Activated CD4-positive, alpha-beta T cell treated with anti-CD3 and anti-CD28 coated beads for 36 hours (primary cell): Measurements from ENCODE around the gene NPAS3. TPM values are rescaled to one million over a fixed set of nuclear protein-coding genes. Genes with fewer than 3 reads are reported as not detected.

Source experiments
- ATAC-seq: fragments of 200-7000 bp; cut with Tn5 transposase; one replicate; pipeline ENCODE4 v1.10.0; 2021; ENCODE audit warnings: mild to moderate bottlenecking, moderate library complexity
- CTCF ChIA-PET: fragments of 350-600 bp; sonication (Branson Sonifier 250); formaldehyde crosslinking; loops from one replicate; lab custom pipeline; 2021; ENCODE audit warnings: antibody characterized with exemption; lab: Charles Lee
- POLR2A ChIA-PET: fragments of 350-600 bp; sonication (Branson Sonifier 250); formaldehyde crosslinking; loops from one replicate; lab custom pipeline; 2021; ENCODE audit warnings: antibody characterized with exemption, inconsistent platforms; lab: Charles Lee
- DNase-seq: peaks from one replicate; pipeline ENCODE4 v3.0.0-alpha.2; 2020
- H3K27ac Mint-ChIP-seq: one replicate; pipeline ENCODE4 v1.8.0; 2021; ENCODE audit warnings: mixed read lengths
- H3K27me3 Mint-ChIP-seq: one replicate; pipeline ENCODE4 v1.8.0; 2021; ENCODE audit warnings: mixed read lengths
- H3K36me3 Mint-ChIP-seq: one replicate; pipeline ENCODE4 v1.8.0; 2021; ENCODE audit warnings: low read depth, mixed read lengths
- H3K4me1 Mint-ChIP-seq: one replicate; pipeline ENCODE4 v1.8.0; 2021; ENCODE audit warnings: mixed read lengths
- H3K4me3 Mint-ChIP-seq: one replicate; pipeline ENCODE4 v1.8.0; 2021; ENCODE audit warnings: mild to moderate bottlenecking, moderate library complexity, mixed read lengths
- H3K9me3 Mint-ChIP-seq: one replicate; pipeline ENCODE4 v1.8.0; 2021; ENCODE audit warnings: low read depth, mixed read lengths
- intact Hi-C, 2 experiments: fragments of 100-400 bp; cut with DNase I in 1 of 2; cut with micrococcal nuclease in 1 of 2; formaldehyde crosslinking; loops; one replicate each; pipeline versions ENCODE4 v1.14.2 to v1.15.1; 2022 to 2024; cut with DNase I, micrococcal nuclease
- total RNA-seq, 2 experiments: library from RNA; stranded (reverse); gene quantifications; one replicate each; pipeline ENCODE4 v1.2.3, GENCODE V29; 2021

The NPAS3 gene
- total RNA-seq, 2 experiments from 2014 or later, result not detected

- ChIA-PET POLR2A (no interaction called here), CTCF (interaction anchor here (1.0 to 1.3 kb wide), 2 partner anchors 9 to 21 kb away, joined by 3 to 6 read pairs; no protein-coding TSS in a partner anchor)
- ATAC-seq (no peak), DNase-seq (no peak)
- no peaks in the 10 kb centered on the region for H3K36me3 Mint-ChIP-seq
- no peaks in the 10 kb centered on the region for H3K4me1 Mint-ChIP-seq
- intact Hi-C loops, result no loop called here
- H3K27ac Mint-ChIP-seq, result no peak overlapping the region
- no peak overlapping the region for H3K4me3 Mint-ChIP-seq
- H3K27me3 Mint-ChIP-seq, result peaks cover 7% of the 10 kb centered on the region
- no peaks in the 10 kb centered on the region for H3K9me3 Mint-ChIP-seq
Measured at GRCh38 chr14:33768458-33768830, 829.8 kb downstream of the NPAS3 start.

GRCh38 chr14:33773205-33774030 is 834.7 kb downstream of the NPAS3 start:
- Mint-ChIP-seq H3K27me3 (peaks cover 7% of the 10 kb centered on the region), H3K4me3 (no peak overlapping the region), H3K9me3 (no peaks in the 10 kb centered on the region), H3K36me3 (no peaks in the 10 kb centered on the region), H3K27ac (no peak overlapping the region), H3K4me1 (no peaks in the 10 kb centered on the region)
- ChIA-PET CTCF (interaction anchor here (0.9 kb wide), 1 partner anchor 552 kb away, joined by 3 read pairs; no protein-coding TSS in a partner anchor), POLR2A (interaction anchor here (0.6 kb wide), 1 partner anchor 324 kb away, joined by 3 read pairs; no protein-coding TSS in a partner anchor)
- DNase-seq, result no peak
- ATAC-seq, result no peak
- intact Hi-C loops, result no loop called here

DNA sequence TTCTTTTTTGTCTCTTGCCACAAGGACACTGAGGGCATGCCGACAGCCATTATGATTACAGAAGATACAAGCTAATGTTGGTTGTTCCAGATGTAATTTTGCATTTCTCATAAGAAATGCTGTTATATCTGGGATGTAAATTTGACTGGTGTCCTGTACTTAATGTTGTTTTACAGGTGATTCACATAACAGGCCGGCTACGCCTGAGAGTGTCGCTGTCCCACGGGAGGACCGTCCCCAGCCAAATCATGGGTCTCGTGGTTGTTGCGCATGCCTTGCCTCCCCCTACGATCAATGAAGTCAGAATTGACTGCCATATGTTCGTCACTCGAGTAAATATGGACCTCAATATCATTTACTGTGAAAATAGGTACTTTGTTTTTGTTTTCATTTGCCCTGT is 835.5 kb downstream of the NPAS3 start:
- Mint-ChIP-seq H3K27me3 (peaks cover 6% of the 10 kb centered on the region), H3K36me3 (no peaks in the 10 kb centered on the region), H3K9me3 (no peaks in the 10 kb centered on the region), H3K4me3 (no peak overlapping the region), H3K27ac (no peak overlapping the region), H3K4me1 (no peaks in the 10 kb centered on the region)
- CTCF ChIA-PET, result no interaction called here
- ATAC-seq (no peak), DNase-seq (no peak)
- POLR2A ChIA-PET, result no interaction called here
- intact Hi-C loops, result no loop called here

GRCh38 chr14:33774723-33775470 is 836.2 kb downstream of the NPAS3 start:
- H3K27ac Mint-ChIP-seq, result no peak overlapping the region
- ATAC-seq (no peak), DNase-seq (no peak)
- H3K4me1 Mint-ChIP-seq, result no peaks in the 10 kb centered on the region
- intact Hi-C loops, result no loop called here
- peaks cover 3% of the 10 kb centered on the region for H3K27me3 Mint-ChIP-seq
- no peaks in the 10 kb centered on the region for H3K36me3 Mint-ChIP-seq
- ChIA-PET POLR2A (no interaction called here), CTCF (interaction anchor here (1.8 kb wide), 1 partner anchor 18 kb away, joined by 5 read pairs; no protein-coding TSS in a partner anchor)
- H3K4me3 Mint-ChIP-seq, result no peak overlapping the region
- no peaks in the 10 kb centered on the region for H3K9me3 Mint-ChIP-seq

DNA sequence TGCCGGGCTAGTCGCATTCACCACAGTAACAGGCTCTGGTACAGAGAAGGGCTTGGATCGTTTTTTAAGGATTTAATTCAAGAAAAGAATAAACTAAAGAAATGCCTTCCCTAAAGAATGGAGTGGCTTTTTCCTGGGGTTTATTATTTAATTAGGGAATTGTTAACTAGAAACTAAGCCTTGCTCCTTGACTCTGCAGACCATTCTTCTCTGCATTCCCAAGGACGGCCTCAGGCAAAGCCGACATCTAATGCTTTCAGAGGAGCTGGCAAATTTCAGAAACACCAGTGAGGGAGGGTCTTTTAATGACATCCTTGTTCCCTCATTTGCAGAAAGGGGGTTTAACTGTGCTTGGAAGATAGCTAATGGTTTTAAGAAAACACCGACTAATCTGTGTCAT is 838.2 kb downstream of the NPAS3 start:
- CTCF ChIA-PET, result interaction anchor here (0.6 to 1.1 kb wide), 2 partner anchors 51 to 1169 kb away, joined by 3 to 5 read pairs; no protein-coding TSS in a partner anchor
- no peak overlapping the region for H3K4me3 Mint-ChIP-seq
- H3K36me3 Mint-ChIP-seq, result no peaks in the 10 kb centered on the region
- H3K9me3 Mint-ChIP-seq, result no peaks in the 10 kb centered on the region
- peaks cover 1% of the 10 kb centered on the region for H3K27me3 Mint-ChIP-seq
- POLR2A ChIA-PET, result no interaction called here
- DNase-seq (no peak), ATAC-seq (no peak)
- intact Hi-C loops, result no loop called here
- H3K4me1 Mint-ChIP-seq, result no peaks in the 10 kb centered on the region
- H3K27ac Mint-ChIP-seq, result no peak overlapping the region

DNA sequence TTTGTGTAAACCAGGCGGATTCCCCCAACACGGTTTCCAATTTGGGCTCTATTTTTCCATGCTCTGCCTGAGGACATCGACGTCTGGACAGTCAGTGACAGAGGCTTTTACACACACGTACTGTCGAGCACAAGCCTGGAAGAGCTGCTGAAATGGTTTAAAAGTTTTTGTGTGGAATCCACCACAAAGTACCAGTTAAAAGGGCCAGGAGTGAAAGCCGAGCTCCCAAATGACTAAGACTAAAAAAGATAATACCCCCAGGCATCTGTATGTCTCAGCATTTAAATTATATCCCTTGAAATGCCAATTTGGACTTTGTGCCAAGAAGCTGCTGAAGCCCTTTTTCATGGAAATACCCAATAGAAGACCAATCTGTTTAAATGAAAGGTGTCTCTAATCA is 839.0 kb downstream of the NPAS3 start:
- H3K27ac Mint-ChIP-seq, result no peak overlapping the region
- POLR2A ChIA-PET, result no interaction called here

DNA sequence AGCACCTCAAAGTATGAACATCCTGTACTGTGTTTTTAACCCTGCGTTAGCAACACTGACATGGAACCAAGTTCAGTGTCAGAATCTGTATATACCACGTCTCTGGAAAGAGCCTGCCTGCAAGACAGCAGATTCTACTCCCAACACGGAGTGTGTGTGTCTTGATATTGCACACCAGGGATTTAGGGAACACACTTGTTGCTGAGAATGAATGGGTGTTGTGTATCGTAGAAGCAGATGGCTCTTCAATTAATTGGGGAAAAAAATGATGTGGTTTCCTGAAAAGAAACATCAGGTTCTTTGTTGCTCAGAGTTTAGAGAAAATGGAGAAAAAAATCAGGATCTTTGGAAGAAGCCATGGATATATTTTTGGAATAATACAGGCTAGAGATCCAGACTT is 841.4 kb downstream of the NPAS3 start:
- Mint-ChIP-seq H3K9me3 (no peaks in the 10 kb centered on the region), H3K27ac (no peak overlapping the region), H3K36me3 (no peaks in the 10 kb centered on the region), H3K27me3 (peaks cover 6% of the 10 kb centered on the region), H3K4me3 (no peak overlapping the region), H3K4me1 (no peaks in the 10 kb centered on the region)
- ChIA-PET POLR2A (no interaction called here), CTCF (no interaction called here)
- ATAC-seq, result no peak
- intact Hi-C loops, result no loop called here
- no peak for DNase-seq

More for the DNA sequence above, 839.0 kb downstream of the NPAS3 start:
- CTCF ChIA-PET, result interaction anchor here (0.7 kb wide), 1 partner anchor 15 kb away, joined by 4 read pairs; no protein-coding TSS in a partner anchor
- Mint-ChIP-seq H3K9me3 (no peaks in the 10 kb centered on the region), H3K27me3 (peaks cover 1% of the 10 kb centered on the region), H3K36me3 (no peaks in the 10 kb centered on the region), H3K4me1 (no peaks in the 10 kb centered on the region), H3K4me3 (no peak overlapping the region)
- ATAC-seq, result no peak
- intact Hi-C loops, result no loop called here
- DNase-seq, result no peak

GRCh38 chr14:33781236-33781635 is 842.6 kb downstream of the NPAS3 start:
- H3K27me3 Mint-ChIP-seq, result peaks cover 6% of the 10 kb centered on the region
- DNase-seq (no peak), ATAC-seq (no peak)
- no peak overlapping the region for H3K27ac Mint-ChIP-seq
- H3K4me1 Mint-ChIP-seq, result no peaks in the 10 kb centered on the region
- H3K36me3 Mint-ChIP-seq, result no peaks in the 10 kb centered on the region
- CTCF ChIA-PET, result interaction anchor here (2.7 kb wide), 1 partner anchor 11 kb away, joined by 11 read pairs; no protein-coding TSS in a partner anchor
- no peaks in the 10 kb centered on the region for H3K9me3 Mint-ChIP-seq
- intact Hi-C loops, result no loop called here
- POLR2A ChIA-PET, result no interaction called here
- H3K4me3 Mint-ChIP-seq, result no peak overlapping the region

DNA sequence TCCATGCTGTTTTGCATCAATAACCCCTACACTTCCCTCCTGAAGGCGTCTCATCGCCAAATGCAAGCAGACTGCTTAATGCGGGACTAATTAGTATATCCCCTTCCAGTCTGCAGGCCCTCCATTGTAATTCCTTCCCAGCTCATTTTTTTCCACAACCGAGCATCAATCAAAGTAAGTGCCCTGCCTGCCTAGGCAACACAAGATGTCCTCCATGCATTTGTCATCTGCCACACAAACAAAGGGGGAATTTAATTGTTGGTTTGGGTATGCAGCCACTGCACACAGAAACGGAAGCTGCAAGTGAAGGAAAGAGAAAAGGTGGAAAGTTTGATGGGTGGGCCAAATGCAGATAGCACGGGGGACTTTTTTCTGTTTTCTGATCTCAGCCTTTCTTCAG is 844.2 kb downstream of the NPAS3 start:
- POLR2A ChIA-PET, result no interaction called here
- CTCF ChIA-PET, result interaction anchor here (0.7 to 2.7 kb wide), 3 partner anchors 10 to 641 kb away, joined by 3 to 11 read pairs (median 10); no protein-coding TSS in a partner anchor
- ATAC-seq, result no peak
- peaks cover 8% of the 10 kb centered on the region for H3K27me3 Mint-ChIP-seq
- no peaks in the 10 kb centered on the region for H3K4me1 Mint-ChIP-seq
- H3K36me3 Mint-ChIP-seq, result no peaks in the 10 kb centered on the region
- H3K27ac Mint-ChIP-seq, result no peak overlapping the region
- intact Hi-C loops, result no loop called here
- DNase-seq, result no peak
- H3K9me3 Mint-ChIP-seq, result no peaks in the 10 kb centered on the region
- H3K4me3 Mint-ChIP-seq, result no peak overlapping the region

- CTCF ChIA-PET, result no interaction called here
- no peaks in the 10 kb centered on the region for H3K36me3 Mint-ChIP-seq
- DNase-seq (no peak), ATAC-seq (no peak)
- H3K9me3 Mint-ChIP-seq, result no peaks in the 10 kb centered on the region
- H3K4me3 Mint-ChIP-seq, result no peak overlapping the region
- H3K27me3 Mint-ChIP-seq, result peaks cover 10% of the 10 kb centered on the region
- no peak overlapping the region for H3K27ac Mint-ChIP-seq
- peaks cover 2% of the 10 kb centered on the region for H3K4me1 Mint-ChIP-seq
- POLR2A ChIA-PET, result no interaction called here
- intact Hi-C loops, result no loop called here
Measured at GRCh38 chr14:33786091-33786825, 847.6 kb downstream of the NPAS3 start.

- no peak for ATAC-seq
- no peak overlapping the region for H3K27ac Mint-ChIP-seq
- no peaks in the 10 kb centered on the region for H3K36me3 Mint-ChIP-seq
- H3K9me3 Mint-ChIP-seq, result no peaks in the 10 kb centered on the region
- no peak overlapping the region for H3K4me3 Mint-ChIP-seq
- DNase-seq, result no peak
- POLR2A ChIA-PET, result no interaction called here
- intact Hi-C loops, result no loop called here
- peaks cover 19% of the 10 kb centered on the region for H3K27me3 Mint-ChIP-seq
- peaks cover 16% of the 10 kb centered on the region for H3K4me1 Mint-ChIP-seq
- CTCF ChIA-PET, result no interaction called here
Measured at GRCh38 chr14:33788161-33788560, 849.5 kb downstream of the NPAS3 start.
